ENCODE data around the gene RNPEP.
"Not testable (repeated sequence)": the region's sequence is repeated elsewhere in the genome, so short reads cannot be mapped to it uniquely, and the experiment has no call there.

Gene RNPEP, protein sequence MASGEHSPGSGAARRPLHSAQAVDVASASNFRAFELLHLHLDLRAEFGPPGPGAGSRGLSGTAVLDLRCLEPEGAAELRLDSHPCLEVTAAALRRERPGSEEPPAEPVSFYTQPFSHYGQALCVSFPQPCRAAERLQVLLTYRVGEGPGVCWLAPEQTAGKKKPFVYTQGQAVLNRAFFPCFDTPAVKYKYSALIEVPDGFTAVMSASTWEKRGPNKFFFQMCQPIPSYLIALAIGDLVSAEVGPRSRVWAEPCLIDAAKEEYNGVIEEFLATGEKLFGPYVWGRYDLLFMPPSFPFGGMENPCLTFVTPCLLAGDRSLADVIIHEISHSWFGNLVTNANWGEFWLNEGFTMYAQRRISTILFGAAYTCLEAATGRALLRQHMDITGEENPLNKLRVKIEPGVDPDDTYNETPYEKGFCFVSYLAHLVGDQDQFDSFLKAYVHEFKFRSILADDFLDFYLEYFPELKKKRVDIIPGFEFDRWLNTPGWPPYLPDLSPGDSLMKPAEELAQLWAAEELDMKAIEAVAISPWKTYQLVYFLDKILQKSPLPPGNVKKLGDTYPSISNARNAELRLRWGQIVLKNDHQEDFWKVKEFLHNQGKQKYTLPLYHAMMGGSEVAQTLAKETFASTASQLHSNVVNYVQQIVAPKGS

GRCh38 chr1:201982623-201983379, at the start of gene RNPEP:
Gene RNPEP, plus strand, starts transcription at chr1:201982648. Its CDS starts 19 bp downstream, at chr1:201982667.
- peak; percentile 91 for DNase-seq

DNA sequence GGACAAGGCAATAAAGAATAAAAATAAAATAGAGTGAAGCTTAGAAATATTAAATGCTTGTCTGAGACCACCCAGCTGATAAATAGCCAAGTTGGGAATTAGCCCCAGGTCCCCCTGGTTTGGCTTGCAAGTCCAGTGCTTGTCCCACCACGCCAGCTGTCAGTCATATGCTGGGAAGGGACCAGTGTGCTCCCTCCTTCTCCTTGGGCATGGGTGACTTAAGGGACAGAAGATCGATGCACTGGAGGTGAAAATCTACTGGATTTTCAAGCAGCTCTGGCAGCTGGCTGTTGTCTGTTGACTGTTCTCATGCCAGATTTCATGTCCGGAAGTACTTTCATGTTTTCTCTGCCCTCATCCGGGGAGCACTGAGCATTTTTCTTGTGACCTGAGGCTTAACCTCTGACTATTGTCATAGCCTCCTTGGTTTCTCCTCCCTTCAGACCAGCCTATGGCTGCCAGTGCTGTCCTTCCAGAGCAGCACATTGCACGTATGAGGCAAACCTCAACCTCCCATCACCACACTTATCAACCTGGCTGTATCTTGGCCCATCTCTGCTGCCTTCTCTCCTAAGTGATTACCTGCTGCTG, 48.5 kb upstream of the RNPEP start:
- no peak for DNase-seq

DNA sequence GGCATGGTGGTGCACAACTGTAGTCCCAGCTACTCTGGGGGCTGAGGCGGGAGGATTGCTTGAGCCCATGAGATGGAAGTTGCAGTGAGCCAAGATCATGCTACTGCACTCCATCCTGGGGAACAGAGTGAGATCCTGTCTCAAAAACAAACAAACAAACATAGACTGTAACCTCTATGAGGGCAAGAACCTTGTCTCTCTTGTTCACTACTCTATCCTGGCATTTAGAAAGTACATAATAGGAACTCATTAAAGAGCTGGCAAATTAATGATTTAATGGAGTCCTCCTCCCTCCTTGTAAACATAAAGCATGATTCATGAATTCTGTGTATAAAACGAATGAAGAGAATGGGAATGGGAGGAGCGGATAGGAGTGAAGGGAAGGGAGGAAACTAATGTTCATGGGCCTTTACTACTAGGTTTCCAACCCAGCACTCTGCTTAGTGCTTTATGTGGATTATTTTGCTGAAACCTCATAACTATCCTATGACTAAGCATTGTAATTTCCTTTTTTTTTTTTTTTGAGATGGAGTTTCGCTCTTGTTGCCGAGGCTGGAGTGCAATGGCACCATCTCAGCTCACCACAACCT, 44.7 kb upstream of the RNPEP start:
- DNase-seq: peak; percentile 30

DNA sequence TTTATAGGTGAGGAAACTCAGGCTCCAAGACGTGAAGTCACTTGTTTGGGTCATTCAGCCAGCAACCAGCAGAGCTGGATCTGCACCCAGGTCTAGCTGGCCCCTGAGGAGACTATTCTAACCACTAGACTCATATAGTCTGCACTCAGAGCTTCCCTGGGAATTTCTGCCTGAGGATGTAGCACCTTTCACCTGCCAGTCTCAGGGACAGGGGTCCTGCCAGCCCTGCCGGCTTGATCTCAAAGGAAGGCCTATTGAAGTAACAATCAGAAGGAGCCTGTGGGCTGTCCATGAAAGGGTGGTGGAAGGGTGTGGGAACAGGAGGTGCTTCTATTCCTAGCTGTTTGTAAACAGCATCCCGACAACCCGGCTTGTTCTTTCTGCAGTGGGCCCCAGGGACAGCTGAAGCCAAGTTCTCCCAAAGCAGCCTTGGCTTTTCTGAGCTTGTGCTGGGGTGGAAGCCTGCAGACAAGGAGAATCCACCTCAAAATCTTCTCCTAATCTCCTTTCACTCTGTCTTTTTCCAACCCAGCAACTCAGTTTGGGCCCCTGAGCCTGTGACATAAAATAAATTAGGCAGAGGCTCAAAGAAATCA, 43.9 kb upstream of the RNPEP start:
- no peak for DNase-seq

- DNase-seq: no peak
Measured at GRCh38 chr1:201939148-201939547, 43.3 kb upstream of the RNPEP start.

DNA sequence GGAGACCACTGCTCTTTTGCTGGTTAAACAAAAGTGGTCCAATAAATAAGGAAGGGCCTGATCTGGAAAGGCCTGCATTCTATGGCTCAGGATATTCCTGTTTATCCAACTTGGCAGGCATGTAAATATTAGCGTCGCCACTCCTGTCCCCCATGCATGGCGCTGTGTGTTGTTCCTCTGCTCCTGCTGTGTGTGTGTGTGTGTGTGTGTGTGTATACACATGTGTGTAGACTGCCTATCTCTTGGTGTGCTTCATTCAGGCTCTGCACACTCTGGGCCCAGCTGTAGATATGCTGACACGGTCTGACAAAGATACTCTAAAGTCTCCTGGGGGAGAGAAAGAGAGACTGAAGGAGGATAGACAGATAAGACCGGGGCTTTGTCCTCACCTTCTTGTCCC, 42.9 kb upstream of the RNPEP start:
- no peak for DNase-seq

GRCh38 chr1:201940316-201940715, 42.1 kb upstream of the RNPEP start:
- not testable (repeated sequence) for DNase-seq

DNA sequence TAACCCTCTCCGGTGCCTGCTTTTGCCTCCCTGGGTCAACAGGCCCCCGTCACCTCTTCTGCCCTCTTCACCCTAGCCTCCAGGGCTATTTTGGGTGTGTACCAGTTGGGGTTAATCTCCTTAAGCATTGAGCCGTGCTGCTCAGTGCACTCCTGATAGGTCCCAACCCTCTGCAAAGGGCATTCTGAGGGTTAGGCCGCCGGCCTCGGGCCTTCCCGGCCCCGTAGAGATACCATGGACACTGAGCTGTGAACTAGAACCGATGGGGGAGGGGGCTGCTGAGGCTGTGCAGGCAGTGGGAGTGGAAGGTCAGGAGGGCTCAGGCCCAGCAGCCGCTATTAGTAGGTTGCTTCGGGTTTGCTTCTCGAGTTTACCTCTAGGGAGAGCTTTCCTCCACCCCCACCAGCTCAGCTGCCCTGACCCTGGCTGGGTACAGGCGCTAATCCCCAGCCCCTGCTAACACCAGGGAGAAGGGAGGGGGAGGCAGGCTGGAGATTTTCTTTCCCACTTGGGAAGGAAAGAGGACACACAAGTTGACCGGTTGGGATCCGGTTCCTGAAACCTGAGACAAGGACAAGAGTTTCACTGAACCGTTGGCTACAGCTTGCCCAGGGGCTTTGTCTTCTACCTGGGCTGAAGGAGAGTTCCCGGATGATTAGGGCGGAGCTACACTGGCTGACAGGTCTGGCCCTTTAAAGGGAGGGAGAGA, 40.9 kb upstream of the RNPEP start:
- no peak for DNase-seq

DNA sequence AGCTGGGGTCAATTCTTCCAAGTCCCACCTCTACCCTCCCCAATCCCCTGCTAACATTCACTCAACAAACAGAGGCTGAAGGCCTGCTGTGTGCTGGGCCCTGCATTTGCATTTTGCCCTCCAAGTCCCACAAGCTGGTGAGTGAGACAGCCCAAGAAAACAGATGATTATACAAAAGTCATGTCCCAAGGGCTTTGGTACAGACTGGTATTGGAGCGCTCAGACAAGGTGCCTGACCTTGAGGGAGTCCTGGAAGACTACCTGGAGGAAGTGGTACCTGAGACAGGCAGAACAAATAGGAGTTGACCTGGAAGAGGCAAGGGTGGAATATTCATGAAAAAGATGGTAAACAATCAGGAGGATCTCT, 40.3 kb upstream of the RNPEP start:
- DNase-seq: no peak

- no peak for DNase-seq
Measured at GRCh38 chr1:201944002-201944401, 38.4 kb upstream of the RNPEP start.

DNA sequence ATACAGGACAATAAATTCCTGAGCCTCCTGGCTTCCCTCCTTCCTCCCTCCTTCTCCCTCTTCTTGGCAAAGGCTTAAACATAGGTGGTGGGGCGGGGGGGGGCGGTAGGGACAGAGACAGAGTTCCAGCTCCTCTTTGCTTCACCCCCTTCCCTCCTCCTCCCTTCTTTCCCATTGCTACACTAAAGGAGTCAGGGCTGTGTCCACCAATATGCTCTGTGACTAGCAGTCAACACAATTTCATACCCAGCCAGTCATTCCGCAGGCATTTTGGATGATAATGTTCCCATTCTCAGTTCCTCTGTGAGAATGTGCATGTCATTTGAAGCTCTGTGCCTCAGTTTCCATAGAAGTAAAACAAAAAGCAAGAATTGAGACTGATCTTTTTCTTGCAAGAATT, 37.8 kb upstream of the RNPEP start:
- DNase-seq: no peak

DNA sequence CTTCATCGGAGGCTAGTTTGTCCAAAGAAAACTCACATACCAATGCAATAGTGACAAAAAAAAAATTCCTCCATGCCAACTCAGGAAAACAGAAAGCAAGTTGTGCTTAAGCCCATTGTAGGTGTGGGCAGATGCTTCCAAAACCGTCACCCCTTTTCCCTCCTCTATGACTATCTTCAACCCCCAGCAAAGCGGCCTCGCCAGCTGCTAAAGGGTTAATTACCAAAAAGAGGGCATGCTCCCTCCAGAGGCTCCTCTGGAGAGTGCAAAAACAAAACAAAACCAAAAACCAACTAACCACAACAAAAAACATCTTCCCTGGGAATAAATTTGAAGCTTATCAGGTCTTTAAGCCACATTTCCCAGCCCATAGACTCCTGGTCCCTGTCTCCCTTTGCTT, 37.3 kb upstream of the RNPEP start:
- DNase-seq: no peak

- DNase-seq: no peak
Measured at GRCh38 chr1:201945863-201946223, 36.6 kb upstream of the RNPEP start.

- peak; percentile 5 for DNase-seq
Measured at GRCh38 chr1:201946224-201946908, 36.1 kb upstream of the RNPEP start, which contains the start of gene LMOD1. Gene LMOD1, minus strand, starts transcription at chr1:201946548. Its CDS starts 208 bp downstream, at chr1:201946340.

- no peak for DNase-seq
Measured at GRCh38 chr1:201947697-201948008, 34.8 kb upstream of the RNPEP start.

- no peak for DNase-seq
Measured at GRCh38 chr1:201949491-201949890, 33.0 kb upstream of the RNPEP start.

DNA sequence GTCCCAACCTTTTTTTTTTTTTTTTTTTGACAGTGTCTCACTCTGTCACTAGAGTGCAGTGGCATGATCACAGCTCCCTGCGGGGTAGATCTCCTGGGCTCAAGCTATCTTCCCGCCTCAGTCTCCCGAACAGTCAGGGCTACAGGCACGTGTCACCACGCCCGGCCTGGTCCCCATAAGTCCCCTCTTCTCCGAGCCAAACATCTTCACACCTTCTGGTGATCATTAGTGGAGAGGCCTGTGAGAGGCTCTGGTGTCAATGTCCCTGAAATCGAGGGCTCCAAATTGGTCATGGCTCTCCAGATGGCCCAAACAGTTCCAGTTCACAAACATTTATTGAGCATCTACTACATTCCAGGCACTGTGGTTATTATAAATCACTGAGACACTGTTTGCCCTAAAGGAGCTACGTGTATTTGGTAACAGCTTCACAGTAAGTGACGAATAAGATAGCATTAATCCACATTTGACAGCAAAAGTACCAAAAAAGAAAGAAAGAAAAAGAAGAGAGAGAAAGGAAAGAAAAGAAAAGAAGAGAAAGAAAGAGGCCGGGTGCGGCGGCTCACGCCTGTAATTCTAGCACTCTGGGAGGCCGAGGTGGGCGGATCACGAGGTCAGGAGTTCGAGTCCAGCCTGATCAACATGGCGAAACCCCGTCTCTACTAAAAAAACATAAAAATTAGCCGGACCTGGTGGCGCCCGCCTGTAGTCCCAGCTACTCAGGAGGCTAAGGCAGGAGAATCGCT, 28.0 kb upstream of the RNPEP start:
- DNase-seq: peak; percentile 6

DNA sequence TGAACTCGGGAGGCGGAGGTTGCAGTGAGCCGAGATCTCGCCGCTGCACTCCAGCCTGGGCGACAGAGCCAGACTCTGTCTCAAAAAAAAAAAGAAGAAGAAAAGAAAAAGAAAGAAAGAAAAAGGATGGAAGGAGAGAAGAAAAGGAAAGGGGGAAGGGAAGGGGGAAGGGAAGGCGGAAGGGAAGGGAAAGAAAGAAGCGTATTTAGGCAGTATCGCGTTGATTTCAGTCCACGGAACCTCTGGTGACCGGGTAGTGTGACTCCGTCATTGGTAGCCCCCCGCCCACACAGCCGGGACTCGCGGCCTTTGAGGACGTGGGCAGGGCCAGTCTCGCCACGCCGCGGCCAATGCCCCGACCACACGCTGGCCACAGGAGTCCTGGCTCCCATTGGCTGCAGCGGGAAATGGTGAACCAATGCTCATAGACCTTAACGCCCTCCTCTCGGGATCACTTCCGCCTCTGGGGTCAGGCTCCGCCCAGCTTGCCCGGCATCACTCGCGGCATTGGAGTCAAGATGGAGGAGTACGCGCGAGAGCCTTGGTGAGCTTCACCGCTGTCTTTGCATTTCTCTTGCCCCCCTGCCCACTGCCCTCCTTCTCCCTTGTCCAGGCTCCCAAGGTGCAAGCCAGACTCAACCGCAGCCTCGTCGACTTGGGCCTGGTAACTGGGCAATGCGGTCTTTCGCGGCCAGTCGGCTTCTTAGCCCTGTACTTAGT, 27.3 kb upstream of the RNPEP start, which contains the start of gene TIMM17A:
Gene TIMM17A, plus strand, starts transcription at position 495 of the 720 bp plus-strand sequence. Its CDS starts 24 bp downstream, at position 519.
- peak; percentile 100 for DNase-seq

- DNase-seq: peak; percentile 53
Measured at GRCh38 chr1:201955729-201956143, 26.7 kb upstream of the RNPEP start.

DNA sequence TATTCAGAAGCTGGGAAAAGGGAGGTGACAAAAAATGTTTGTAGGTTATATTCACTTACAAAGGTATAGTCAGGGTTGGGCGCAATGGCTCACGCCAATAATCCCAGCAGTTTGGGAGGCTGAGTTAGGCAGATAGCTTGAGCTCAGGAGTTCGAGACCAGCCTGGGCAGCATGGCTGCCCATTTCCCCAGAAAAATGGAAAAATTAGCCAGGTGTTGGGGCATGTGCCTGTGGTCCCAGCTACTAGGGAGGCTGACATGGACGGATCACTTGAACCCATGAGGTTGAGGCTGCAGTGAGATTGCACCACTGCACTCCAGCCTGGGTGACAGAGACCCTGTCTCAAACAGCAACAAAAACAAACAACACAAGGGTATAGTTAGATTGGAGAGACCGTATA, 24.1 kb upstream of the RNPEP start:
- no peak for DNase-seq
